NCI-H146 treated with DMSO at 0.1 percent for 48 hours (cell line): Measurements from ENCODE around the gene SLC43A3.
"Not testable (repeated sequence)": the region's sequence is repeated elsewhere in the genome, so short reads cannot be mapped to it uniquely, and the experiment has no call there.

ENCODE experiments used
- DNase-seq: peaks from one replicate; lab custom pipeline; 2025; ENCODE audit not compliant: unreplicated experiment; lab: John Stamatoyannopoulos, UW

Gene SLC43A3

GRCh38 chr11:57460022-57460757, 33.3 kb upstream of the SLC43A3 start, which contains the start of gene RTN4RL2:
RTN4RL2 (plus strand) TSS chr11:57460528; CDS start chr11:57460866, 338 bp downstream.
- DNase-seq = peak; percentile 40

DNA sequence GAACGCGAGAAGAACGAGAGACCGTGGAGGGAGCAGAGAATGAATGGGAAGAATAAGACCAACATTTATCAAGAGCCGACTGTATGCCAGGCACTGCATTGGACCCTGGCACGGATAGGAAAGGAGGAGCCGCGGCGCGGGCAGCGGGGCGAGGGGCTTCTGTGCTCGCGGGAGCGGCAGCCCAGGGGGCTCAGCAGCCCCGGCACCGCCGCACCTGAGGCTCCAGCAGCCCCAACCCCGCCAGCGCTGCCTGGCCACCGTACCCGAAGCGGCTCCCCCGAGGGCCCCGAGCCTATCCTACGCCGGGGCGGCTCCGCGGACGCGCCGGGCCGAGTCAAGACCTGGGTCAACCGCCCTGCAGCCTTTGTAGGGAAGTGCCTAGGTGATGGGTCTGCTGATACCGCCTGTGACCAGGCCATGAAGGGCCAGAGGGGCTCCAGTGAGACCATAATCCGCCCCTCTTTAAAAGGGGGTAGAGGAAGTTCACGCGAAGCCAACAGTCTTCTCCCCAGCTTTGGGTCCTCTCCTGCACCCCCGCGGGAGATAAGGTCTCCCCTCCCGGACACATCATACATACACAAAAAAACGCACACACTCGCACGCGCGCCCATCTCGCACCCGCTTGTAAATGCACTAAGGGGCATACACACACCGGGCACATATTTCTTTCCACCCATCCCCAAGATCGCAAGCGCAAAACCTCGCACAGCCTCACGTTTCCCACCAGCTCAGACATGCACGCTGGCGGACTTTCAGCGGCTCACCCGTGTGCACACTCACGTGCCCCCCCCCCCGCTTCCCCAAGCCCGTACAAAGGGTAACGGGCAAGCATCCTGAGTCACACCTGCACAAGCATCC, 32.5 kb upstream of the SLC43A3 start:
- DNase-seq = no peak

DNA sequence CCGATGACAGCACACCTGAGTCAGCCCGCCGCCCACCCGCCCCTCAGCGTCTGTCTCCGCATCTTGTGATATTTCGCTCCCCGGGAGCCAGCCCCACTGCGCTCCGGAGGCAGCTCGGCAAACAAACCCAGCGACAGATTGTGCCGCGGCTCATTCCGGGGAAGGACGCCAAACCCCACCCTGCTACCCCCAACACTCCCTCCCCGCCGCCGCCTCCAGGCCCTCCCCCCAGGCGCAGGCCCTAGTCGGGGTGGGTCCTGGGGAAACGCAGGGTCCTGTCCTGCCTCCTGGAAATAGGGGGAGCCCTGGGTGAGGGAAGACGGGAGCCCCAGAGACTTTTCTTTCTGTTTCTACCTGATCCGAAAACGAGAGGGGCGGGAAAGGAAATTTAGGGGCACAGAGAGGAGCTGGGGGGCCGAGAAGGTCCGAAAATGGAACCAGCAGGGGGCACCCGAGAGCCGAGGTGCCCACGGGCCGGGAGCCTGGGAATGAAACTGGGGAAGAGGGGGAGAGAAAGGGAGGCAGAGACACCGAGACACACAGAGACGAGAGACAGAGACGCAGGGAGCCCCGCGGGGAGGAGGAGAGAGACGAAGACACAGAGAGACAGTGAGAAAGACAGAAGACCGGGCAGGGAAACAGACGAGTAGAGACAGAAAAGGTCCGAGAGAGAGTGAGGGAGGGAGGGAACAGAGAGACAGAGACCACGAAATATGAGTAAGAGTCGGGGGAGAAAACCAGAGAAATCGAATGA, 31.7 kb upstream of the SLC43A3 start:
- no peak for DNase-seq

- DNase-seq = no peak
Observed at GRCh38 chr11:57458060-57458409, 31.1 kb upstream of the SLC43A3 start.

- DNase-seq = no peak
Observed at GRCh38 chr11:57457643-57458023, 30.7 kb upstream of the SLC43A3 start.

DNA sequence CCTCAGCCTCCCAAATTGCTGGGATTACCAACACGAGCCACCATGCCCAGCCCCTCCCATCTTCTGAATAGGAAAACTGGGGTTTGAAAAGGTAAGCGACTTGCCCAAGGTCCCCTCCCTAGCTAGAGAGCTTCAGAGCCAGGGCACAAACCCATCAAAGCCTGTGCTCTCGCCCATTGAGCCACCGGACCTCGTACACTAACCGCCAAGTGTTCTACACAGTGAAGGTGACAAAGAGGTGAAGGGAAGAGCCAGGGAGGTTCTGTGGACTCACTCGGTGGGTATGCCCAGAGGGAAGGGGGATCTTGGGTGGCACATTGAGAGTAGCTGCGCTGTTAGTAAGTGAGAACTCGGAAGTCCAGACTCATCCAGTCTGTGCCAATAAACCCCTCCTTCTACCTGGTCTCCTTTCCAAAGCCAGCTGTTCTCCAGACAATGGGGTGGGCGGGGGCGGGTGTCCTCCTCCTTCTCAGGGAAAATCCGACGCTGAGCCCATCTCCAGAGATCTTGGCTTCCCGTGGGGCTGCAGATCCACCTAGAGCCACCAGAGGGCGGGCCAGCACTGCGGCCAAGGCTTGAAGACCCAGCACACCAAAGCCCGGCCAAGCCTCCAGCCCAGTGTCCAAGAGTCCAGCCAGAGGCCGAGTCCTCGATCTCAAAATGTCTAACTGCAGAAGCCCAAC, 30.2 kb upstream of the SLC43A3 start:
- peak; percentile 68 for DNase-seq

DNA sequence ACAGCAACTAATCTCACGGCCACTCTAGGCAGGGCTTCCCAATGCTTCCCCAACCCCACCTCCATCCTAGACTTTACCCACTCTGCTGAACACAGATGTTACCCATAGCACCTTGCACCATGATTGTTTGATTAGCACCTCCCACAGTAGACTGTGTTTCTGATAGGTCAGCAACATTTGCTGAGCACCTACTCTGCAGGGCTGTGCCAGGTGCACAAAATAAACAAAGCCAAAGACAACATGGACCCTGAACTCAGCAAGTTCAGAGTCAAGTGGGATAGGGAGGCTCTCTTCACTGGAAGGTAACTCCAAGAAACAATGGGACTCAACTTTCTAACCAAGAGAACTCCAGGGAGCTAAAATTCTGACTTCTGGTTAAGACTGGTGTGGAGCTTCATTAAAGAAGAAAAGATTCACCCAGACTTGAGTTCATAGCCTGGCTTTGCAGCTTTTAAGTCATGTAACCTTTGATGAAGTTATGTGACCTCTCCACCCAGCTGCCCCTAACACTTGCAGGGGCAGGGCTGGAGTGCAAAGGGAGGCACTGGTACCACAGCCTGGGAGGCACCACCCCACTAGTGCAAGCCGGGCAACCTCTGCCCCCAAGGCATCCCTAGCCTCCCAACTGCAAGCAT, 26.7 kb upstream of the SLC43A3 start:
- no peak for DNase-seq

GRCh38 chr11:57446055-57446454, 19.1 kb upstream of the SLC43A3 start:
- no peak for DNase-seq

DNA sequence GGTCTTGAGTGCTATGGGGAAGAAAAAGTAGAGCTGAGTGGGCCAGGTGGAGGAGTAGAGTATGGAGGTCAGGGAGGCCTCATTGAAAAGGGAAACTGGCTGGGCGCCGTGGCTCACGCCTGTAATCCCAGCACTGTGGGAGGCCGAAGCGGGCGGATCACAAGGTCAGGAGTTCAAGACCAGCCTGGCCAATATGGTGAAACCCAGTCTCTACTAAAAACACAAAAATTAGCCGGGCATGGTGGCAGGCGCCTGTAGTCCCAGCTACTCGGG, 18.1 kb upstream of the SLC43A3 start:
- not testable (repeated sequence) for DNase-seq

DNA sequence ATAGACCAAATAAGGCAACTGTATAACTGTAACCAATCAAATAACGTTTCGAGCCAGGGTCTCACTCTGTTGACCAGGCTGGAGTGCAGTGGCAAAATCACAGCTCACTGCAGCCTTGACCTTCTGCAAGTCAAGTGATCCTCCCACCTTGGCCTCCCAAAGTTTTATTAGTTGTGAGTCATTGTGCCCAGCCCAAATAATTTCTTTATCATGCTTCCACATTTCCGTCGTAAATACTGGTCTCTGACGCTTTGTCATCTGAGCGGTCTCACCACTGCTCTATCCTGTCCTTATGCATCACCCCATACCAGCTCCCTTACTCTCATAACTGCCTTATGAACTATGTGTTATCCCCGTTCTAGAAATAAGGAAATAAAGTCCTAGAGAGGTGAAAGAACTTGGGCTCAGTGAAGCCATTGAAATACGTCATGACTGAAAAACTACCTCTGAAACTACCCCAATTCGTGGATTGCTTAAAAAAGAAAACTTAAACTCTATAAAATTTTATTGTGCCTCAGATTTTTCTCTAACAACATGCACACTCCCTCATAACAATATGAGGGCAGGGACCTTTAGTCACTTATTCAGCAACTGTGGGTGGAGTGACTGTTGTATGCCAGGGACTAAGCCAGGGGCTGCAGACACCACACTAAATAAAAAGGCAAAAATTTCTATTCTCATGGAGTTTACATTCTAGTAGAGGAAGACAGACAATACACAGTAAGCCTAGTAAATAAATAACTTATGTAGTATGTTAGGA, 17.6 kb upstream of the SLC43A3 start:
- DNase-seq = no peak

GRCh38 chr11:57440744-57441414, 14.0 kb upstream of the SLC43A3 start:
- DNase-seq = no peak

DNA sequence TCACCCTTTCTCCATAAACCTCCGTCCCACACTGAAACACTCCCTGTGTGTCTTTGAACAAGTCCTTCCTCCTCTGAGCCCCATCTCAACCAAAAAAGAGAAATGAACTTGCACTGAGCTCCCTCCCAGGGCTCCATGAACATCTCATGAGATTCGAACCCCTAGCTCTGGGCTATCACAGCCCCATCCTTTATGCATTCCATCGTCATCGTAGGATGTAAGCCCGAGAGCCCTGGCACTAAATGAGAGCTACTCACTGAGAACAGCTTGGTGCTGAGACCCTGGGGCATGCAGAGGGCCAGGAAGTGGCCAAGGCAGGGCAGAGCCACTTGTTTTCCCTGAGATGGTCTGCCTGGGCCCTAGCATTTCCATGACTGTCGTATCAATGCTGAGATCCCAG, 12.9 kb upstream of the SLC43A3 start:
- no peak for DNase-seq

DNA sequence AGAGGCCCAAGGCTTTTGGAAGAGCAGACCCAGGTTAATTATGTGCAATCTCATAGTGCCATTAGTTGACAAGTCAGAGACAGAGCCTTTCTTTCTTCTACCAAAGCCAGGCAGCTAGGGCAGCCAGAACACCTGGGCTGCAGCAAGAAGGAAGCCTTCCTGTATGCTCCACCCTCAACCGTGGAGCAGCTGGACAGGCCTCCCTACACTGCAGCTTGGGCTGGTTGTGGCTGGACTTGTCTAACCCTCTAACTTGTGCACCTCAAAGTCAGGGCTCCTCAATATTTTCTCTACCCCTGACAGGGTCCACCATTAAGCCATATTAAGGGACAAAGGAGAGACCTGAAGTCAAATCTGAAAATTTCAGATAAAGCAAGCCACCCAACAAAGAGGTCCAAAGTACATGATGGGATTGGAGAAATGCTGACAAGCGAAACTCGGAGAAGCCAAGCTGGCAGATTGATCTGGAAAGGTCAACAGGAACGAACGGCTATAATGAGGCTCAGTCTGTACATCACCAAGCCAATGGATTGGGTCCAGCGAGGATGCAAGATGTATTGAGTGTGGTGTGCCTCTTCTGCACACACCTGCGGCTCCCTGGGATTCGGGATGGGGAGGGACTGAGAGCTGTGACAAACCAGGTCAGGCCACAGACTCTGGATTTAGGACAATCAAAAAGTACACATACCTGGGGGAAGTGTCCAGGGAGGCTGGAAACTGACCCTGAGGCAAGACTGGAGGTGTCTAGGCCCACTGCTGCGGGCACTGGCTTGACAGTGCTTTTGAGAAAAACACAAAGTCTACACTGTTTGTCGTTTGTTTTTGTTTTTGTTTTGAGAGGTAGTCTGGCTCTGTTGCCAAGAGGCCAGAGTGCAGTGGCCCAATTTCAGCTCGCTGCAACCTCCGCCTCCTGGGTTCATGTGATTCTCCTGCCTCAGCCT, 11.7 kb upstream of the SLC43A3 start:
- no peak for DNase-seq

GRCh38 chr11:57436031-57436430, 9.1 kb upstream of the SLC43A3 start:
- no peak for DNase-seq

DNA sequence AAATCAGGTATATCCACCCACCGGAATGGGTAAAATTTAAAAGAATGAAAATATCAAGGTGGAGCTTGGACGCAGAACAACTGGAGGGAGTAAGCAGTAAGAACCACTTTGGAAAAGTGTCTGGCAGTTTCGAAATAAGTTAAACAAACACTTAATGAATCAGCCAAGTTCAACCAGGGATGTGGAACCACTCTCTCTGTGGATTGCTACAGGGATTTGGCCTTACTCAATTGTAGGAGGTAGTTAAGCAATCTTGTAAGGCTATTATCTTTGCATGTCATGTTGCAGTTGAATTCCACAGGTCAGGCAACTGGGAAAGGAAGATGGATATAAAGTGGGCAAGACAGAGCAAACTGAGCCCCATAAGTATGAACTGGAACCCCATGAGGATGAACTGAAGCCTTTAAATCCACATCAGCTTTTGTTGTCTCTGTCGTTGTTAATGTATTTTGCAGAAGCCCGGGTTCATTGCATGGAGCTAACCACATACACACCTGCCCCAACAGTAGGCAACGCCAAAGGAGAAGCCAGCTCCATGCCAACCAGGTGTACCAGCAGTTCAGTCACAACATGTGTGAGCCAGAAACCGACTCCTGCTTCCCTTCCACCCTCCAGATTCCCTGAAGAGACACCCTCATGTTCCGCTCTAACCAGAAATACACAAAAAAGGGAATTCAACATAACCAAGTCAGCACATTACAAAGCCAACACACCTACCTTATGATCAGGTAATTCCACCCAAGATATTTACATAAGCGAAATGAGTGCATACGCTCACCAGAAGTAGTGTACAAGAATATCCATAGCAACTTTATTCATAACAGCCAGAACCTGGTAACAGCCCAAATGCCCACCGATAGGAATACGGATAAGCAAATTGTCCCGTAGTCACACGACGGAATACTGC, 8.0 kb upstream of the SLC43A3 start:
- no peak for DNase-seq

GRCh38 chr11:57432714-57433163, 5.8 kb upstream of the SLC43A3 start:
- no peak for DNase-seq

GRCh38 chr11:57432149-57432561, 5.2 kb upstream of the SLC43A3 start:
- DNase-seq = no peak
